WTC11 (cell line): Measurements from ENCODE around the gene AHSG. TPM values are rescaled to one million over a fixed set of nuclear protein-coding genes. Genes with fewer than 3 reads are reported as not detected.

Source experiments
- ATAC-seq: fragments of 200-7000 bp; cut with Tn5 transposase; 2 replicates; pipeline ENCODE4 v1.10.0; 2021; ENCODE audit warnings: mild to moderate bottlenecking, moderate library complexity
- CTCF ChIA-PET: fragments of 300-600 bp; sonication (Branson Sonifier 250); formaldehyde crosslinking; loops from one replicate; lab custom pipeline; 2021; ENCODE audit warnings: antibody characterized with exemption; lab: Charles Lee
- POLR2A ChIA-PET: fragments of 350-600 bp; sonication (Branson Sonifier 250); formaldehyde crosslinking; loops from one replicate; lab custom pipeline; 2021; ENCODE audit warnings: antibody characterized with exemption; lab: Charles Lee
- DNase-seq: peaks from one replicate; pipeline ENCODE4 v3.0.0; 2021; ENCODE audit warnings: low spot score
- H3K27ac Mint-ChIP-seq: 2 replicates; pipeline ENCODE4 v1.8.0; 2021; ENCODE audit warnings: mixed read lengths
- H3K27me3 Mint-ChIP-seq: 2 replicates; pipeline ENCODE4 v1.8.0; 2021; ENCODE audit warnings: low read depth, mild to moderate bottlenecking, moderate library complexity, mixed read lengths
- H3K36me3 Mint-ChIP-seq: 2 replicates; pipeline ENCODE4 v1.8.0; 2021; ENCODE audit warnings: mixed read lengths
- H3K4me1 Mint-ChIP-seq: 2 replicates; pipeline ENCODE4 v1.8.0; 2022; ENCODE audit warnings: mixed read lengths
- H3K4me3 Mint-ChIP-seq: 2 replicates; pipeline ENCODE4 v1.8.0; 2021; ENCODE audit warnings: mild to moderate bottlenecking, moderate library complexity, mixed read lengths
- H3K9me3 Mint-ChIP-seq: 2 replicates; pipeline ENCODE4 v1.8.0; 2021; ENCODE audit warnings: mixed read lengths
- AFF4 ChIP-seq: sonication (generic); formaldehyde crosslinking; IDR thresholded peaks from 2 replicates; pipeline ENCODE4 v1.8.1; 2023; ENCODE audit warnings: mild to moderate bottlenecking, missing genetic modification reagents, borderline replicate concordance
- ATF1 ChIP-seq: sonication (generic); formaldehyde crosslinking; IDR thresholded peaks from 2 replicates; pipeline ENCODE4 v1.8.1; 2023; ENCODE audit warnings: mild to moderate bottlenecking, moderate library complexity, missing genetic modification reagents
- ATF2 ChIP-seq: sonication (generic); formaldehyde crosslinking; IDR thresholded peaks from 2 replicates; pipeline ENCODE4 v1.8.1; 2022; ENCODE audit warnings: low read depth, missing genetic modification reagents, borderline replicate concordance
- CDX4 ChIP-seq: fragments of 250-450 bp; sonication (Bioruptor Pico); IDR thresholded peaks from 2 replicates; pipeline ENCODE4 v1.9.0; 2021; ENCODE audit warnings: moderate library complexity, mild to moderate bottlenecking, inconsistent platforms, borderline replicate concordance
- CREB1 ChIP-seq: sonication (generic); formaldehyde crosslinking; IDR thresholded peaks from 2 replicates; pipeline ENCODE4 v1.8.0; 2023; ENCODE audit warnings: mild to moderate bottlenecking, missing genetic modification reagents
- EMX1 ChIP-seq: fragments of 250-450 bp; sonication (Bioruptor Pico); IDR thresholded peaks from 2 replicates; pipeline ENCODE4 v1.8.0; 2021; ENCODE audit warnings: mild to moderate bottlenecking
- ERG ChIP-seq: fragments of 250-450 bp; sonication (Bioruptor Pico); IDR thresholded peaks from 2 replicates; pipeline ENCODE4 v1.8.0; 2021; ENCODE audit warnings: mild to moderate bottlenecking
- ESRRA ChIP-seq: sonication (generic); formaldehyde crosslinking; IDR thresholded peaks from 2 replicates; pipeline ENCODE4 v1.8.1; 2022; ENCODE audit warnings: mild to moderate bottlenecking, missing genetic modification reagents, borderline replicate concordance
- FOXJ3 ChIP-seq: sonication (generic); formaldehyde crosslinking; IDR thresholded peaks from 2 replicates; pipeline ENCODE4 v1.9.0; 2021; ENCODE audit warnings: missing genetic modification reagents, mild to moderate bottlenecking, borderline replicate concordance
- FOXK1 ChIP-seq: sonication (generic); formaldehyde crosslinking; IDR thresholded peaks from 2 replicates; pipeline ENCODE4 v1.8.0; 2022; ENCODE audit warnings: mild to moderate bottlenecking, moderate library complexity, missing genetic modification reagents
- GABPB1 ChIP-seq: sonication (generic); formaldehyde crosslinking; IDR thresholded peaks from 2 replicates; pipeline ENCODE4 v1.8.1; 2023; ENCODE audit warnings: mild to moderate bottlenecking, missing genetic modification reagents
- GRHL2 ChIP-seq: fragments of 250-450 bp; sonication (Bioruptor Pico); IDR thresholded peaks from 2 replicates; pipeline ENCODE4 v1.8.0; 2022; ENCODE audit warnings: mild to moderate bottlenecking, moderate library complexity; ENCODE audit not compliant: insufficient replicate concordance, severe bottlenecking
- GTF2I ChIP-seq: fragments of 250-450 bp; sonication (Bioruptor Pico); conservative IDR thresholded peaks from 2 replicates; pipeline ENCODE4 v1.4.0; 2021; ENCODE audit warnings: mild to moderate bottlenecking
- HMGA2 ChIP-seq: fragments of 250-450 bp; sonication (Bioruptor Pico); IDR thresholded peaks from 2 replicates; pipeline ENCODE4 v1.4.0; 2021; ENCODE audit warnings: mild to moderate bottlenecking, moderate library complexity
- IRF2 ChIP-seq: sonication (generic); formaldehyde crosslinking; IDR thresholded peaks from 2 replicates; pipeline ENCODE4 v1.8.0; 2022; ENCODE audit warnings: low read depth, missing genetic modification reagents, borderline replicate concordance
- MAX ChIP-seq: sonication (generic); formaldehyde crosslinking; IDR thresholded peaks from 2 replicates; pipeline ENCODE4 v1.8.0; 2022; ENCODE audit warnings: mild to moderate bottlenecking, missing genetic modification reagents
- MLX ChIP-seq: sonication (generic); formaldehyde crosslinking; IDR thresholded peaks from 2 replicates; pipeline ENCODE4 v1.8.1; 2023; ENCODE audit warnings: mild to moderate bottlenecking, missing genetic modification reagents, moderate library complexity
- MXD4 ChIP-seq: fragments of 250-450 bp; sonication (Bioruptor Pico); IDR thresholded peaks from 2 replicates; pipeline ENCODE4 v1.8.0; 2021; ENCODE audit warnings: mild to moderate bottlenecking, moderate library complexity, borderline replicate concordance
- NFYB ChIP-seq: sonication (generic); formaldehyde crosslinking; conservative IDR thresholded peaks from 2 replicates; pipeline ENCODE4 v1.8.0; 2022; ENCODE audit warnings: low read depth, missing genetic modification reagents
- SOX15 ChIP-seq: fragments of 250-450 bp; sonication (Bioruptor Pico); IDR thresholded peaks from 2 replicates; pipeline ENCODE4 v1.9.0; 2021; ENCODE audit warnings: mild to moderate bottlenecking
- SP1 ChIP-seq: sonication (generic); formaldehyde crosslinking; conservative IDR thresholded peaks from 2 replicates; pipeline ENCODE4 v1.8.1; 2022; ENCODE audit warnings: missing genetic modification reagents
- TCF7 ChIP-seq: sonication (generic); formaldehyde crosslinking; IDR thresholded peaks from 2 replicates; pipeline ENCODE4 v1.8.0; 2022; ENCODE audit warnings: mild to moderate bottlenecking, low read depth, missing genetic modification reagents, moderate library complexity
- TP53 ChIP-seq: sonication (generic); formaldehyde crosslinking; IDR thresholded peaks from 2 replicates; pipeline ENCODE4 v1.8.1; 2023; ENCODE audit warnings: mild to moderate bottlenecking, missing genetic modification reagents
- USF1 ChIP-seq: sonication (generic); formaldehyde crosslinking; IDR thresholded peaks from 2 replicates; pipeline ENCODE4 v1.8.0; 2022; ENCODE audit warnings: mild to moderate bottlenecking, missing genetic modification reagents
- ZNF219 ChIP-seq: sonication (generic); formaldehyde crosslinking; IDR thresholded peaks from 2 replicates; pipeline ENCODE4 v1.8.0; 2023; ENCODE audit warnings: missing genetic modification reagents, mild to moderate bottlenecking, borderline replicate concordance
- ZNF263 ChIP-seq: sonication (generic); formaldehyde crosslinking; IDR thresholded peaks from 2 replicates; pipeline ENCODE4 v1.8.1; 2022; ENCODE audit warnings: low read depth, mild to moderate bottlenecking, moderate library complexity, missing genetic modification reagents
- ZNF317 ChIP-seq: sonication (generic); formaldehyde crosslinking; IDR thresholded peaks from 2 replicates; pipeline ENCODE4 v1.8.1; 2023; ENCODE audit warnings: low read depth, mild to moderate bottlenecking, moderate library complexity, missing genetic modification reagents, borderline replicate concordance
- ZNF396 ChIP-seq: fragments of 250-450 bp; sonication (Bioruptor Pico); IDR thresholded peaks from 2 replicates; pipeline ENCODE4 v1.8.0; 2021; ENCODE audit warnings: mild to moderate bottlenecking, moderate library complexity, borderline replicate concordance
- ZNF671 ChIP-seq: fragments of 250-450 bp; sonication (Bioruptor Pico); IDR thresholded peaks from 2 replicates; pipeline ENCODE4 v1.8.0; 2021; ENCODE audit warnings: mild to moderate bottlenecking
- total RNA-seq: library from RNA; stranded (reverse); gene quantifications from 3 replicates; pipeline ENCODE4 v1.2.3, GENCODE V29; 2021

Gene AHSG
- total RNA-seq, 1 experiment from 2014 or later, result 1.9 TPM

- ChIA-PET CTCF (interaction anchor here (1.3 to 3.4 kb wide), 2 partner anchors 27 to 47 kb away, joined by 5 to 15 read pairs; no protein-coding TSS in a partner anchor), POLR2A (interaction anchor here (0.9 kb wide), 1 partner anchor 459 kb away, joined by 3 read pairs; no protein-coding TSS in a partner anchor)
- Mint-ChIP-seq H3K4me3 (peak within 1 kb of the TSS; percentile 88), H3K9me3 (no peaks in the 10 kb centered on the region), H3K36me3 (no peaks in the 10 kb centered on the region), H3K27ac (peak within 1 kb of the TSS; percentile 91), H3K27me3 (no peaks in the 10 kb centered on the region), H3K4me1 (peaks cover 31% of the 10 kb centered on the region)
- DNase-seq (peak; percentile 94), ATAC-seq (peak; percentile 62)
- no peak for TF ChIP-seq CDX4 (CRISPR knock-in tag)
- TF ChIP-seq ATF1 (CRISPR knock-in tag), result no peak
- TF ChIP-seq ZNF219, result no peak
- no peak for TF ChIP-seq FOXJ3 (CRISPR knock-in tag)
- TF ChIP-seq FOXK1, result peak; percentile 66
- TF ChIP-seq ZNF263, result no peak
- no peak for TF ChIP-seq HMGA2
- TF ChIP-seq ERG (CRISPR knock-in tag), result no peak
- no peak for TF ChIP-seq ESRRA (CRISPR knock-in tag)
- TF ChIP-seq MXD4, result no peak
- no peak for TF ChIP-seq IRF2 (CRISPR knock-in tag)
- TF ChIP-seq TCF7, result no peak
- no peak for TF ChIP-seq MLX (CRISPR knock-in tag)
- TF ChIP-seq EMX1, result no peak
- no peak; the same call in 1 of the 2 replicates for TF ChIP-seq AFF4 (CRISPR knock-in tag)
- TF ChIP-seq ZNF671, result no peak
- no peak for TF ChIP-seq SOX15 (CRISPR knock-in tag)
- TF ChIP-seq GRHL2 (CRISPR knock-in tag), result no peak
- peak; percentile 36; the same call in 1 of the 2 replicates for TF ChIP-seq NFYB (CRISPR knock-in tag)
- TF ChIP-seq USF1 (CRISPR knock-in tag), result no peak
- no peak for TF ChIP-seq CREB1
- TF ChIP-seq MAX (CRISPR knock-in tag), result peak; percentile 31; the same call in 1 of the 2 replicates
- peak; percentile 91 for TF ChIP-seq SP1 (CRISPR knock-in tag)
- TF ChIP-seq ZNF317, result no peak
- no peak for TF ChIP-seq ATF2
- TF ChIP-seq ZNF396 (CRISPR knock-in tag), result no peak
- no peak for TF ChIP-seq GTF2I (CRISPR knock-in tag)
- TF ChIP-seq GABPB1 (CRISPR knock-in tag), result peak; percentile 41
- TF ChIP-seq TP53 (CRISPR knock-in tag), result no peak
Measured at GRCh38 chr3:186567072-186567921, 45.6 kb upstream of the AHSG start, which contains the start of gene TBCCD1. TSS of gene TBCCD1 (minus strand) at chr3:186567339. CDS start at chr3:186564329, 3,010 bp downstream.
